HG02610 (cell line): ENCODE data around the gene ITIH4.
"Not testable (repeated sequence)": the region's sequence is repeated elsewhere in the genome, so short reads cannot be mapped to it uniquely, and the experiment has no call there.

Experiments
- ATAC-seq: cut with Tn5 transposase; IDR thresholded peaks from one replicate; pipeline ENCODE4 v1.9.1; 2021; ENCODE audit warnings: mild to moderate bottlenecking, moderate library complexity; ENCODE audit not compliant: unreplicated experiment

ITIH4 gene

GRCh38 chr3:52787246-52787645, 43.2 kb downstream of the ITIH4 start:
- no peak for ATAC-seq

DNA sequence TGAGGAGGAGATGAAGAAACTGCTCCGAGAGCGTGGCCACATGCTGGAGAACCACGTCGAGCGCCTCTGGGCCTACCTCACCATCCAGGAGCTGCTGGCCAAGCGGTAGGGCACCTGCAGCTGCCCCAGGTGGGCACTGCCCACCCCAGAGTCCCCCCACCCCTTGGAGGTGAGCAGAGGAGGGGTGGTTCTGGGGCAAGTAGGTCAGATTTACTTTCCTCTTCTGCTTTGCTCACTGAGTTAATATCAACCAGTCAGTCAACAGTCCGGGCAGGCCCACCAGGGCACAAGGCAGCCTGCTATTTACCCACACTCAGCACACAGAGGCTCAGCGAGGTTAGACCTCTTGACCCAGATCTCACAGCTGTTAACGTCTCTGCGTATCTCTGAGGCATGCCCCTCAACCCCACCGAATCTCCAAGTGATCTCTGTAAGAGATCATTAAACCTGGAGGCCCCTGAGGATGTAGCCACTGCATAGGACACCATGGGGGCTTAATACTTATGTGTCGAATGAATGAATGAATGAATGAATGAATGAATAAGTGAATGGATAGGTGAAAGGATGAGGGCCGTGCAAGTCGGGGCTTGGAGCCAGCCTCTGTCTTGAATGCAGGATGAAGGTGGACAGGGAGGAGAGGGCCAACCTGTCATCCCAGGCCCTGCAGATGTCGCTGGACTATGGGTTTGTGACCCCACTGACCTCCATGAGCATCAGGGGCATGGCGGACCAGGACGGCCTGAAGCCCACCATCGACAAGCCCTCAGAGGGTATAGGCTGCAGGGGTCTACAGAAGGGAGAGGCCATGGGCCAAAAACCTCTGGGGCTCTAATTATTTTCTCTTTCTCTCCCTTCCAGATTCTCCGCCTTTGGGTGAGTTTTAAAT, 43.9 kb downstream of the ITIH4 start:
- ATAC-seq = no peak

DNA sequence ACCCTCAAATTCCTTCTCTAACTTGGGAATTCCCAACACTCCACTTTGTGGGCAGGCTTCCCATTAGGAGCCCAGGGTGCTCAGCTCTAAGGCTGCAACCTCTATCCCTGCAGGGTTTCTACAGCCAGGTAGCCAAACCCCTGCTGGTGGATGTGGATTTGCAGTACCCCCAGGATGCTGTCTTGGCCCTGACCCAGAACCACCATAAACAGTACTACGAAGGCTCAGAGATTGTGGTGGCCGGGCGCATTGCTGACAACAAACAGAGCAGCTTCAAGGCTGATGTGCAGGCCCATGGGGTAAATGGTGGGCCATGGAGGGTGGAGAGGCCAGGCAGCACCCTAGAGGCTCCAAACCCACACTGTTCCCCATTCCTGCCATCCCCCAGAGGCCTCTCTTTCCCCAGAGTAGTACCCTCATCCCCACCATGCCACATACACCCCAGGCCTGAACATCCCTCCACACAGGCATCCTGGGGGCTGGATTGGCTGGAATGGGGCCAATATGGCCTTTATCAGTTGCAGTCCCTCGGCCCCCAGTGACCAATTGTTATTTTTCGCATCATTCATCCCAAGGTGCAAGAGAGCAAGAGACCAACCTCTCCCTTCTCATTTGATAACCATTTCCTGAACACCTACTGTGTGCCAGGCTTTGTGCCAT, 45.4 kb downstream of the ITIH4 start:
- ATAC-seq = no peak

GRCh38 chr3:52784021-52784621, 46.4 kb downstream of the ITIH4 start:
- no peak for ATAC-seq

GRCh38 chr3:52783211-52783555, 47.3 kb downstream of the ITIH4 start:
- ATAC-seq = no peak

- no peak for ATAC-seq
Observed at GRCh38 chr3:52782412-52783210, 47.9 kb downstream of the ITIH4 start.

DNA sequence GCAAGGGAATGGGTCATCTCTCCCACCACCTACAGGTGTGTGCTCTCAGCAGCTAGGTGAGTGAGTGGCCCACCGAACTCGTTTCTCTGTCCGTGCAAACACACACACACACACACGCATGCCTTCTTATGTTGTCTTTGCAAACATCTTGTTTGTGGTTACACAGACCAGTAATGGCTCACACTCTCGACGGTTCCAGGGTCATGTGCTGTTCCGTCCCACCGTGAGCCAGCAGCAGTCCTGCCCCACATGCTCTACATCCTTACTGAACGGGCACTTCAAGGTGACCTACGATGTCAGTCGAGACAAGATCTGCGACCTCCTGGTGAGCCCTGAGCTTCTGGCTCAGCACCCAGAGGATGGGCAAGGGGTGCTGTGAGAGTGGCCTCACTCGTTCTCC, 48.7 kb downstream of the ITIH4 start:
- no peak for ATAC-seq

GRCh38 chr3:52779837-52780585, 50.5 kb downstream of the ITIH4 start:
- ATAC-seq = no peak

DNA sequence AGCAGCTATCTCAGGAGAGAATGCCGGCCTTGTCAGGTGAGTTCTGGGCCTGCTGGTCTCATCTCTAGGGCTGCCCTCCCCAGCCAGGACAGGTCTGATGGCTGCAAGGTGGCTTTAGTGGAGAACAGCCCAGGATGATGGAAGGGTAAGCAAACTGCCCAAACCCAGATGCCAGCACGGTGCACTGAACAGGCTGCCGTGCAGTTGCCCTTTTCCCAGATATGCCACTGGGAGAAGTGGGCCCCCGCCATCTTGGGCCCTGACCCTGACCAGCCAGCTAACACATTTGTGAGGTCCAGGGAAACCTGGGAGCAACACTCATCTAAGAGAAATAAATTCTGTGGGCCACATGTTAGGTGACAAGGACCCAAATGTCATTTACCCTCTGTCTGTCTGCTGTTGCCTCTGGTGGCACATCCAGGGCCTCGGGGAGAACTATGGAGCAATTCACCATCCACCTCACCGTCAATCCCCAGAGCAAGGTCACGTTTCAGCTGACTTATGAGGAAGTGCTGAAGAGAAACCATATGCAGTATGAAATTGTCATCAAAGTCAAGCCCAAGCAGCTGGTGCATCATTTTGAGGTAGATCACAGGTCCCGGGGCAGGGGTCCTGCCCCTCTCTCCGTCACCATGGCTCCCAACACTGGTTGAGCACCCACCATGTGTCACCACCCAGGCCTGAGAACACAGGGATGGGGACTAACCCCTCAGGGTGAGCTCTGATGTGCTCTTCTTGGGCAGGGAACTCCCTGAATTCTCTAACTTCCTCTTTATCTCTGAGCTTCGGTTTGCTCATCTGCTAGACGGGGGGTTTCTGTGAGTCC, 51.2 kb downstream of the ITIH4 start:
- ATAC-seq = peak; percentile 86

DNA sequence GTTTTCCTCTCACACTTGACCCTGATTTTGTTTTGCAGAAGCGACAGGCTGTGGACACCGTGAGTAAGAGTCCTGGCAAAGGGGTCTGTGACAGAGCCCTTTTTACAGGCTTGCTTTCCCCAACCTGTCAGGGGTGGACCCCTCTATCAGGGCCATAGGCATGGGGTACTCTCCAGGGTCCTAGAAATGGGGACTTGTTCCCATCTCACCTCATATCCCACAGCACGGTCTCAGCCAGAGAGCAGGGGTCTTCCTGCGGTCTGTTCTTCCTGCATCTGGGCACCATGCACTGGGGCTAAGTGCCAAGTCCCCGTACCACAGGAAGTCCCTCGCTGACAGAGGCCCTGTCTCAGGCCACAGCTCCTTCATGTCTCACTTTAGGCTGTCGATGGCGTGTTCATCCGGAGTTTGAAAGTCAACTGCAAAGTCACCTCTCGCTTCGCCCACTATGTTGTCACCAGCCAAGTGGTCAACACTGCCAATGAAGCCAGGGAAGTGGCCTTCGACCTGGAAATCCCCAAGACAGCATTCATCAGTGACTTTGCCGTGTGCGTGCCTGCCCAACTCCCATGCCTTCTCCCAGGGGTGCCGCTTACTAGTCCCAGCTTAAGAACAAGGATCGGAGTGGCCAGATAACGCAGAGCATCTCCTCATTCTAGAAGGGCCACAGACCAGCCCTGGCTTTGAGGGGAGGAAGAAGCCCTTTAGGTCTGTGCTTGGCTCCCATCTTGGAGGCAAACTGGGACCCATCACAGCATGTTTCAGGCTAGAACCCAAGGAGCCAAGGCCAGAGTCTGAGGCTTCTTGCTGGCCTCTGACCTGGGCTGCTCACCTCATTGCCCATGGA, 52.3 kb downstream of the ITIH4 start:
- no peak for ATAC-seq

DNA sequence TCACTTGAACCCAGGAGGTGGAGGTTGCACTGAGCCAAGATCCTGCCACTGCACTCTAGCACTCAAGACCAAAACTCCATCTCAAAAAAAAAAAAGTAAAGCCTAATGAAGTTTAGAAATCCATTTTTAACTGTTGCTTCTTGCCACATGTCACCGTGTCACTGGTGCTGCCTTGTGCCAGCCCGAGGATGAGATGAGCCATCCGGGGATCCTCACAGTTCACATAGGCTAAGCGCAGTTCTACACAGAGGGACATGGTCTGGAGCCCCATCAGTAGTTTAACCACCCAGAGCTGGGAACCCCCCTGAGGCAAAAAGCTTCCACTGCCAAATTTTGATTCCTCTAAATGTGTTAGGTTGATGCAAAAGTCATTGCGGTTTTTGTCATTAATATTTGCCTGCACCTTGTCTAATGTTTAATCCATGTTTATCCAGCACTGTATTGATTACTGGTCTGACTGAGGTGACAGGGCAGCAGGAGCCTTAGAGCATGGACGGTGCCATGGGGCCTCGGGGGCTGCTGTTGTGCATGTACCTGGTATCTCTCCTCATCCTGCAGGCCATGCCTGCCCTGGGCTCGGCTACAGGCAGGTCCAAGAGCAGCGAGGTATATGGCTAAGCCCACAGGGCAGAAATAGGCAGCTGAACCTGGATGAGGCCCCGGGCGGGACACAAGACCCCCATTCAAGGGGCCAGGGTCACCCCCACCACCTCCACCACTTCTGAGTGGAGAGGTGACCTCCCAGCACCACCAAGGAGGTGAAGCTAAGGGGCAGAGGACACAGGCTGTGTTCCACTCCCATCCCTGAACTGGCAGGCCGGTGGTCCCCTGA, 53.1 kb downstream of the ITIH4 start, which contains the start of gene ITIH1:
TSS of gene ITIH1 (plus strand) at position 473 of the 832 bp plus-strand sequence. CDS start at position 490, 17 bp downstream.
- ATAC-seq = no peak

DNA sequence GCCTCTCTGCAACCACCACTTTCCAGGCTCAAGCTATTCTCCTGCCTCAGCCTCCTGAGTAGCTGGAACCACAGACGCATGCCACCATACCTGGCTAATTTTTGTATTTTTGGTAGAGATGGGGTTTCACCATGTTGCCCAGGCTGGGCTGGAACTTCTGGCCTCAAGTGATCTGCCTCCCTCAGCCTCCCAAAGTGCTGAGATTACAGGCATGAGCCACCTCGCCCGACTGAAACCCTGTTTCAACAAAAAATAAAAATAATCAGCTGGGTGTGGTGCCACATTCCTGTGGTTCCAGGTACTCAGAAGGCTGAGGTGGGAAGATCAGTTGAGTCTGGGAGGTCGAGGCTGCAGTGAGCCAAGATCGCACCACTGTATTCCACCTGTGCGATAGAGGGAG, 54.0 kb downstream of the ITIH4 start:
- not testable (repeated sequence) for ATAC-seq

GRCh38 chr3:52775877-52776276, 54.6 kb downstream of the ITIH4 start:
- no peak for ATAC-seq

- no peak for ATAC-seq
Observed at GRCh38 chr3:52774901-52775864, 55.3 kb downstream of the ITIH4 start.

DNA sequence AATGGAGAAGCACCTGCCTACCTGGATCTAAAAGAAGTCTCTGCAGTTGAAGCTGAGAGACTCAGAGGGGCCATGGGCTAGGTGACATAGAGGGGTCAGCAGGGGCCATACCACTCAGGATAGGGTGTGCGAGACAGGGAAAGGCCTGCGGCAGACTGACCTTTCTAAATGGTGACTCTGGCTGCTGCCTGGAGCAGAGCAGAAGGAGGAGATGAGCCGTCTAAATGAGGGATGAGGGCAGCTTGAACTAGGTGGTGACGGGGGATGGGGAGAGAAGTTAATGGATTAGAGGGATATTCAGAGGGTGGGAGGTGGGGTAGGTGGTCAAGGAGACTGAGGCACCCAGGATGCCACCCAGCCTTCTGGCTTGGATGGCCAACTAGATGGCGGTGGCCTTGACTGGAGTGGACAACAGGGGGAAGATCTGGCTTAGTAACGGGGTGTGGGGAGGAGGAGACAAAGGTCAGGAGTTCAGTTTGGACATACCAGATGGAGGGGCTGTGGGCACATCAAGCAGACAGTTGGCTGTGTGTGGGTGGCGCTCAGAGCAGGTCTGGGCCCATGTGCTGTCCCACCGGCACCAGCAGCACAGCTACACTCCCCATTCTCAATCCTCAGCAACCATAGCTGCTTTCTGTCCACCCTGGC, 56.3 kb downstream of the ITIH4 start:
- ATAC-seq = no peak
